H1 (cell line): Measurements from ENCODE around the gene RNF224. TPM values are rescaled to one million over a fixed set of nuclear protein-coding genes. Genes with fewer than 3 reads are reported as not detected.

Experiments used
- E2F6 ChIP-seq: IDR thresholded peaks from 2 replicates; pipeline ENCODE4 v1.6.1; 2012; ENCODE audit warnings: inconsistent platforms
- EZH2 ChIP-seq: fragments of 200-600 bp; sonication (generic); IDR thresholded peaks from 2 replicates; pipeline ENCODE4 v1.7.1; 2012; ENCODE audit warnings: low read depth, mild to moderate bottlenecking, moderate library complexity, low read length, inconsistent platforms; ENCODE audit not compliant: severe bottlenecking
- KDM4A ChIP-seq: IDR thresholded peaks from one replicate; pipeline ENCODE4 v1.7.1; 2012; ENCODE audit warnings: low read depth, mild to moderate bottlenecking, moderate library complexity, low read length, inconsistent platforms; ENCODE audit not compliant: severe bottlenecking
- SP1 ChIP-seq: IDR thresholded peaks from 2 replicates; pipeline ENCODE4 v1.6.1; 2011; ENCODE audit warnings: low read depth, low read length
- USF2 ChIP-seq: IDR thresholded peaks from 2 replicates; pipeline ENCODE4 v1.6.1; 2011; ENCODE audit warnings: low read length, improper control_type of control experiment
- ZNF274 ChIP-seq: IDR thresholded peaks from 2 replicates; pipeline ENCODE4 v1.7.0; 2012; ENCODE audit warnings: low read length, borderline replicate concordance; ENCODE audit errors: extremely low read depth
- polyA plus RNA-seq, 7 experiments: library from polyadenylated mRNA; depleted of rRNA in 3 of 7; stranded (reverse) in 5 of 7; unstranded in 2 of 7; fragments of >200 nt in 5 of 7; fragments of 200-250 nt in 2 of 7; gene quantifications; 1 replicate in 5 of 7; 2 replicates in 1 of 7; 4 replicates in 1 of 7; pipeline versions ENCODE4 v1.2.1 to v1.2.3, GENCODE V29; 2011 to 2013; ENCODE audit warnings: missing spikeins in 2 of 7, mixed read lengths in 2 of 7
- total RNA-seq: library from RNA; stranded (reverse); fragmentation: NEBNext Ultra II Directional; extraction: Animal tissue kit (Norgen Biotek cat#: 25700); gene quantifications from 2 replicates; pipeline ENCODE4 v1.2.1, GENCODE V29; 2021

RNF224 gene
- total and polyA plus RNA-seq, 2 of the 8 experiments (the other 6 are each of a cell fraction or from before 2014, with no cell fraction given), result 0.24 TPM; not detected in 1

GRCh38 chr9:137191691-137192447, 35.4 kb upstream of the RNF224 start (continued):
- TF ChIP-seq EZH2 (no peak), USF2 (no peak), E2F6 (no peak), KDM4A (no peak), ZNF274 (no peak), SP1 (no peak)
